ENCODE results near the gene ZMIZ1.

The ZMIZ1 gene

GRCh38 chr10:79125092-79125491, 56.3 kb downstream of the ZMIZ1 start:
- DNase-seq, result no peak

GRCh38 chr10:79126351-79127080, 57.8 kb downstream of the ZMIZ1 start:
- no peak for DNase-seq

GRCh38 chr10:79127151-79127961, 58.6 kb downstream of the ZMIZ1 start:
- DNase-seq, result peak; percentile 32

GRCh38 chr10:79128241-79128922, 59.6 kb downstream of the ZMIZ1 start:
- DNase-seq, result no peak

DNA sequence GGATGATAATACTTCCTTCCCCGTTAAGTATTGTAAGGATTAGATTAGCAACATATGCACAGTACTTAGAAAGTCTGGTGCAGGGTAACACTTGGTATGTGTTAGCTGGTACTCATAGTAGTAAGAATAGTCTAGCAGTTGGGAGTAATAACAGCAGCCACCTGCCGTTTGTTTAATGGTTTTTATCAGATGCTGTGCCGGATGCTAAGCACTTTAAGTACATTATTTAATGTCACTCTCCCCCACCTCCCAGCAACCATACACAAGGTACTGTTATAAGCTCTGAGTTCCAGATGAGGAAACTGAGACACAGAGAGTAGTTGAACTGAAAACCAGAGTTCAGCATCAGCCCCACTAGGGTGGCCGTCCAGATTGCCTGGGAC, 60.1 kb downstream of the ZMIZ1 start:
- no peak for DNase-seq

DNA sequence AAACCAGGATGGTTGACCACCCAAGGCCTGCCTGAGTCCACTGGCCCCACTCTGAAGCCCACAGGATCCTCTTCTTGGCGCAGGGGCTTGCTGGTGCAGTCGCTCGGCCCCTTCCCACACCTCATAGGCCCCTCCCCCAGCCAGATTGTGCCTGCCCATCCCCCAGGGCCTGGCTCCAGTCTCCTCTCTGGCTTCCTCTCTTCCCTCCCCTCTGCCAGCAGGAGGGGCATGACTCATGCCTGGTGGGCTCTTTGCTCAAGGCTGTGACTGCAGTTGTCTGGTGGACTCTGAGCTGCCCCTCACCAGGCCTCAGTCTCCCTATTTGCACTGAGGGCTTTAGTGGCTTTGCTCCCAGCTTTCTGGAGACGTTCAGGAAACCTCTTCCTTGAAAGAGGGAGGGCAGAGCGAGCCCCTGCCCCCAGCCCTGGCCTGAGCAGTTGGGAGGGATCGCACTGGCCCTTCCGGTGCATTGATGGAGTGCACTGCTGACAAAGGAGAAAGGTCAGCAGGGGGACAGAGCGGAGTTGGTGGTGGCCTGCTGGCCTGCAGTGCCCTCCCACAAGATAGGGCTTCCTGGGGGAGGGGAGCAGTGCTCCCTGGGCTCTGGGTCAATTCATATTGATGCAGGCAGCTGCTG, 60.7 kb downstream of the ZMIZ1 start:
- no peak for DNase-seq

DNA sequence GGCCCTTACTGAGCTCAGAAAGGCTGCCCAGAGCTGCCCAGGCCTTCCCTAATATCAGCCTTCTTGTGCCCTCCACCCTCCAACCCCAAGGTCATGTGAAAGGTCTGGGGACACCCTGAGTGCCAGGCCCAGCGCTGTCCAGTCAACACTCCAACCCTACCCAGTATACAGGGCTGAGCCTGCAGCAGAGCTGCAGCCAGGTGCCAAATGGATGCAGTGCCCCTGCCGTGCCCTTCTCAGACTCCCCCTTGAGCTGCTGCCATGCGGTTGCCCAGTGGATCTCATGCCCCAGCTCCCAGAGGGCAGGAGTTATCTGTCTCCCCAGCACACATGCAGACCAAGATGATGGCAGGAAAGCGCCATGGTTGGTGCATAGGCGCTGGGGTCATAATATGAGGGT, 61.5 kb downstream of the ZMIZ1 start:
- no peak for DNase-seq

DNA sequence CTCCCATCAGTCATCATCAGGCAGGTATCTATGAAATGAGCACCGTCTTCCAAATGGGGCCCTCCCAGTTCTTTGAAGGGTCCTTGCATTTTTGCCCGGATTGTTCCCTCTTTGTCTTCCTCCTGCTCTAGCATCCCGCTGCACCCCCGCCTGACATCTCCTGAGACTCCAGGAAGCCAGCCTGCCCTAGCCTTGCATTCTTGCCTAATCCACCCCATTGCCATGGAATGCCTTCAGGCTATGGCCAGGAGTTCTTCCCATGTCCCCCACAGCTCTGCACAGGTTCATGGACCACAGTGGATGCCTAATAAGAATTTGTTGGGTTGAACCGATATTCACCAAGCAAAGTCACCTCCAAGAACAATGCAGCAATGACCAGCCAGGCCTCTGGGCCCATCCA, 62.1 kb downstream of the ZMIZ1 start:
- DNase-seq, result no peak

GRCh38 chr10:79131836-79132631, 63.3 kb downstream of the ZMIZ1 start:
- no peak for DNase-seq

DNA sequence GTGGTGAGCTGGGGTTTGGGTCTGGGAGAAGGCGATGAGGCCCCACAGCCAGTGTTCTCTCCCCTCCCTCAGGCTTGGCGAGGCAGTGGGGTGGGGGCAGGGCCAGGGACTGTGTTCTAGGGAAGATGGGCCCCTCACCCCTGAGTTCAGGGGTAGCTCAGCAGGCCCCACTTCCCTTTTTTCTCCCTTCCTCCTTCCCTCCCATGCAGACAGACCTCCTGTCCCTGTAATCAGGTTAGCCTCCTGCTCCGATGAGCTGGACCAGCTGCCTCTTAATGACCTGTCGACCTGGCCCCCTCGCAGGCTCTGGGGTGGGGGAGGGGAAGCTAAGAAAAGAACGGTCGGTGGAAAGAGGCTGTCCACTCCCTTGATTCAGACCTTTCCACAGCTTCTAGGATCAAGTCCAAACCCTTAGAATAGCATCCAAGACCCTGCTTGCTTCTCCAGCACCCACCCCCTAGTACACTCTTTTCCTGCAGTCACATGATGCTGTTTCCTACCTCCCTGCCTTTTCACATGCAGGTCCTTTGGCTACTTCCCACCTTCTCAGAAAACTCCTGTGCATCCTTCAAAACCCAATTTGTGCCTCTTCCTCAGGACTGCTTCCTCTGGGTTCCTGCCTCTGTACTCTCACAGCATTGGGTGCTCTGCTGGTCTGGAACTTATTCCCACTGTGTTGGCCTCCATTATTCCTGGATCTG, 64.1 kb downstream of the ZMIZ1 start:
- peak; percentile 9 for DNase-seq

- no peak for DNase-seq
Observed at GRCh38 chr10:79133416-79133815, 64.7 kb downstream of the ZMIZ1 start.

GRCh38 chr10:79135790-79136189, 67.0 kb downstream of the ZMIZ1 start:
- no peak for DNase-seq

- DNase-seq, result no peak
Observed at GRCh38 chr10:79136236-79137005, 67.7 kb downstream of the ZMIZ1 start.

- DNase-seq, result no peak
Observed at GRCh38 chr10:79137300-79137756, 68.6 kb downstream of the ZMIZ1 start.

GRCh38 chr10:79137826-79138225, 69.1 kb downstream of the ZMIZ1 start:
- peak; percentile 36 for DNase-seq

DNA sequence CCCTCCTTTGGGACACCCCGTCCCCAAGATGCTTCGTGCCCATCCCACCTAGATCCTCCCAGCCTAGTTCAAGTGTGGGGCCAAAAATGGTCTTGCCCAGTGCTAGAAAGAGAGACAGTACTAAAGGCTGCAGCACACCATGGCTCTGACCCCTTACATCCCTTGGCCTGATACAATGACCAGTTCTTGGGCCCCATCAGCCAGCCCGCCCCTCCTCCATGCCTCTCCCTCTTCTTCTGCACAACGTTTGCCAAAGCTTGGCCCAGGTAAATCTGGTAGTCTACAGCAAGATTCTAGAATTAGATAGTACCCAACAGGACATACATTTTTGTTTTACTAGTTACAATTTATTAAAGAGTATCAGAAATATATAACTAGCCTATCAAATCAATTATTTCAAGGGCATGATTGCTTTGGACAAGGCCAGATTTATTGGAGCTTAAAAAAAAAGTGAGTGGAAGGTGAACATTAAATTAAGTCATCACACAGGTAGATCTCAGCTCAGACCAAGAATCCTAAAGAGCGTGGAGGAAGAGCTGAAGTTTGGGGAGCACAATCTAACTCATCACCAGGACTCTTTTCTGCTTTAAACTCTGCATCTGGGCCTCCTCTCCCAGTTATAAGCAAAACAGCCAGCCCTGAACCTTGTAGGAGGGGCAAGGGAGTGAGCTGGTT, 69.8 kb downstream of the ZMIZ1 start:
- no peak for DNase-seq

DNA sequence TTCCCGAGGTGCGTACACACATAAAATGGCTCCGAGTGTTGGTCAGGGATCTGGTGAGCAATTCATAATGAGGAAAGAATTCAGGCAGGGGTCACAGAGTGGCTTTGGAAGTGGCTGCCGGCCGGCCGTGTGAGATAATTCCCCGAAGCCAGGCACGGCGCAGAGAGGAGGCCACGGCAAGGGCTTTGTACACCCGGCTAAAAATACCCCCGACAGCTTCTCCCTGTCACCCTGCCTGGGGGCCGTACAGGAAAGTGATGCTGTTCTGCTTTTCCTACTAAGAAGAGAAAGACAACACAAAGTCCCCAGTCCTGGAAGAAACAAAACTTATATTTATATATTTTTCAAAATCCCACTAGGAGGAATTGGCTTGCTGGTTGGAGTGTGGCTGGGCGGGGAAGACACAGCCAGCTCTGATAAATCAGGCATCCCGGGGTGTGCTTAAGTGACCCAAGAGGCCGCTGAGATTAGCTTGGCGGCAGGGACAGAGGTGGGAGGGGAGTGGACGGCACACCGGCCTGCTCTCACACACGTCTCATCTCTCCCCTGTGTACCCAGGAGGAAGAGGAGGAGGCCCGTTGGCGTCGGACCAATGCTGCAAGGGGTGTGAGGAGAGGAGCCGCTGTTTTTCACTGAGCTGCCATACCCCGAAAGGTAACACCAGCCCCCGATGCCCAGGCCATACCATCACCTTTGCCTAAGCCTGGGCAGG, 70.5 kb downstream of the ZMIZ1 start:
- DNase-seq, result no peak

DNA sequence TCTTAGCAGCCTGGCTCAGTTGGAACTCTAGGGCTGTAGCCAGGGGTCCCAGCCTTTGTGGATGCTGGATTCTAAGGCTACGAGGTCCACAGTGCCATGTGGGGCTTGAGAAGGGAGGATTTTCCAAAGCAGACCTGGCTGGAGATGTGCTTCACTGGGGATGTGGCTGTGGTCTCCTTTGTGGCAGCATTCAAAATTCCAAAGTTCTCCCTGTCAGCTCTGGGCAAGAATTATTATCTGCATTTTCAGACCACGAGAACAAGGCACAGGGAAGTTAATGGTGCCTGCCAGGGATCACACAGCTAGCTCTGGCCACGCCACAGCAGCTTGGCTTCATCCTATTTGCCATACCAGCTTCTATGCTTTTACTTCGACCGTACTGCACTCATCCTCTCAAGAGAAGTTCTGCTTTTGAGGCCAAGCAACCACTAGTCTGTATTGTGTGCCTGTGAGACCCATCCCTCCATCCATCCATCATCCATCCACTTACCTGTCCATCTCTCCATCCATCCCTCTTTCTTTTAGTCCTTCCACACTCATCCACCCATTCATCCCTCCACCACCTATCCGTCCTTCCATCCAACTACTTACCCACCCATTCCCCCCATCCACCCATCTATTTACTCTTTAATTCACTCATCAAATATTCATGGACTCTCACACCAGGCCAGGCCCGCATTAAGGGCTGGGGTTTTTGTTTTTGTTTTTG, 71.5 kb downstream of the ZMIZ1 start:
- no peak for DNase-seq

GRCh38 chr10:79140855-79141254, 72.1 kb downstream of the ZMIZ1 start:
- DNase-seq, result no peak

Measured in CD4-positive, alpha-beta T cell treated with Interferon gamma for 1 hour (primary cell).